DMS 273 (cell line): ENCODE measurements around the gene SPG21.

Experiments used
- DNase-seq: peaks from one replicate; lab custom pipeline; 2025; ENCODE audit not compliant: unreplicated experiment; lab: John Stamatoyannopoulos, UW

SPG21 gene

DNA sequence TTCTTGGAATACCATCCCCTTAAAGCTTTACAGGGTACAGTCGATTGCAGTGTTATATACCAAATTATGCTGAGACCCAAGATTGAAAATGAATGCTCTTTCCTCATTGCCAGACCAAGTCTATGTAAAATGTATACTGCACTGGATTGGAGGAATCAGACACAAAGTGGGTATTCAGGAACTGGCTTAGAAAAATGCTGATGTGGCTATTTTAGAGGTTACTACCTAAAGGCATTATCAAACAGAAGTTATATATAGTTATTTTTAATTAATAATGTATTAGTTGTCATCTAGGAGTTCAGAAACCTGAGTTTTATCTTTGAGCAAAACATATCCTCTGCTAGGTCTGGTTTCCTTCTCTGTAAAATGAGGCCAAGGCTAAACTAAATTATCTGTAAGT, 3.6 kb upstream of the SPG21 start:
- DNase-seq: no peak

- peak; percentile 52 for DNase-seq
Measured at GRCh38 chr15:64991536-64992135, 1.9 kb upstream of the SPG21 start.

DNA sequence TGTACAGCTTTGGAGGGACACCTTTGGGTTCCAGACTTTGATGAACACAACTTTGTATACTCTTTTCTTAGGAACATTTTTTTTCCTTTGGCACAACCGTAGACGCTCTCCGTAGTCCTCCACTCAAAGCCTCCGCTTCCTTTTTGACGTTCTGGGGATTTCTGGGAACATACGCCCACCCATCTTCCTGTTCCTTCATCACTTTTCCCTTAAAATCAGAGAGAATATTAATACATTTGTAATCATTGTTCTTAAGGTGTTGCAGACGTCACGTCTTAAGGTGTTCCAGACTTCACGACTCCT, 405 bp upstream of the SPG21 start:
- DNase-seq: no peak

GRCh38 chr15:64987136-64987535, 2.6 kb downstream of the SPG21 start:
- DNase-seq: no peak

GRCh38 chr15:64985366-64986033, 4.2 kb downstream of the SPG21 start:
- no peak for DNase-seq

DNA sequence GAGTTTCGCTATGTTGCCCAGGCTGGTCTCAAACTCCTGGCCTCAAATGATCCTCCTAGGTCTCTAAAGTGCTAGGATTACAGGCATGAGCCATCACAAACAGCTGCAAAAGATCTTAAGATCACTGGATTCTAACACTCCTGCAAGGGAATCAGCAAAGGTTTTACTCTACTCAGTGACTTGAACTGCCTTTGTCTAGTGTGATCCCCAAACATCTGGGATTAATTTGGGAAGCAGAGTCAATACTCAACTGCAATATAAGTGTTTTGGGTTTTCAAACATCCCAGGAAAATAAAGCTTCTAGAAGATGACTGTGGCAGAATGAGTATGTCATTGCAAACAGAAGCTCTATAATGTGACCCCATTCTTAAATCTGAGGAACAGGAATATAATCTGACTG, 7.2 kb downstream of the SPG21 start:
- DNase-seq: no peak

- DNase-seq: no peak
Measured at GRCh38 chr15:64981812-64982431, 7.8 kb downstream of the SPG21 start.

GRCh38 chr15:64979252-64979710, 10.4 kb downstream of the SPG21 start:
- no peak for DNase-seq

DNA sequence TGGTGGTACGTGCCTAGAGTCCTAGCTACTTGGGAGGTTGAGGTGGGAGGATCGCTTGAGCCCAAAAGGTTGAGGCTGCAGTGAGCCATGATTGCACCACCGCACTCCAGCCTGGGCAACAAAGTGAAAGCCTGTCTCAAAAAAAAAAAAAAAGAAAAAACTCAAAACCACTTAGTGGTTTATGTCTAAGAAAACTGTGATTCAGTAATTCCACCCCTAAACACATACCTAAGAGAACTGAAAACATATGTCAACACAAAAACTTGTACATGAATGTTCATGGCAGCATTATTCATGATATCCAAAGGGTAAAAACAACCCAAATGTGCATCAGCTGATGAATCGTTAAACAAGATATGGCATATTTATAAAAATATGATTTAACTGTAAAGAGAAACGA, 14.3 kb downstream of the SPG21 start:
- no peak for DNase-seq

DNA sequence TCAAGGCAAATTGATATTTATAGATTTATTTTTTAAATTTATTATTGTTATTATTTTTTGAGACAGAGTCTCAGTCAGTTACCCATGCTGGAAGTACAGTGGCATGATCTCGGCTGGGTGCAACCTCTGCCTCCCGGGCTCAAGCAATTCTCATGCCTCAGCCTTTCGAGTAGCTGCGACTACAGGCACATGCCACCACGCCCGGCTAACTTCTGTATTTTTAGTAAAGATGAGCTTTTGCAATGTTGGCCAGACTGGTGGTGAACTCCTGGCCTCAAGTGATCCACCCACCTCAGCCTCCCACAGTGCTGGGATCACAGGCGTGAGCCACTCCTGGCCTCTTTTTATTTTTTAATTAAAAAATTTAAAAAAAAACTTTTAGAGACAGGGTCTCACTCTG, 19.0 kb downstream of the SPG21 start:
- no peak for DNase-seq

DNA sequence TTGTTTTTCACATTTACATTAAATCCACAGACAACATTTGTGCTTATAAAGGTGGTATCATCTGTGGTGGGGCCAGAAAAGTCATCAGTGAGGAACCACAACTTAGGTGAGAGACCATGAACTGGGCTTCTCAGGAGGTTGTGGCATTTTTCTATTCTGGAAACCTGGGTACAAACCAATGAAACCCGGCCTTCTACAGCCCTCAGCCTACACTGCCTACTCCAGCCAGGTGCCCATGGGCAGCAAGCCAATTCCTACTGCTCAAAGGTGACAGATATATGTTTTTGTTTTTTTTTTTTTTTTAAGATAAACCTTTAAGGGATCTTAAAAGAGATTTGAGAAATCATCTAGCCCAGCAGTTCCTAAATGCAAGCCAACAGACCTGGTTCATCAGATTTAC, 20.3 kb downstream of the SPG21 start:
- no peak for DNase-seq

- DNase-seq: no peak
Measured at GRCh38 chr15:64961013-64961412, 28.7 kb downstream of the SPG21 start.

- DNase-seq: no peak
Measured at GRCh38 chr15:64960153-64960552, 29.6 kb downstream of the SPG21 start.

GRCh38 chr15:64959128-64959527, 30.6 kb downstream of the SPG21 start:
- DNase-seq: no peak

DNA sequence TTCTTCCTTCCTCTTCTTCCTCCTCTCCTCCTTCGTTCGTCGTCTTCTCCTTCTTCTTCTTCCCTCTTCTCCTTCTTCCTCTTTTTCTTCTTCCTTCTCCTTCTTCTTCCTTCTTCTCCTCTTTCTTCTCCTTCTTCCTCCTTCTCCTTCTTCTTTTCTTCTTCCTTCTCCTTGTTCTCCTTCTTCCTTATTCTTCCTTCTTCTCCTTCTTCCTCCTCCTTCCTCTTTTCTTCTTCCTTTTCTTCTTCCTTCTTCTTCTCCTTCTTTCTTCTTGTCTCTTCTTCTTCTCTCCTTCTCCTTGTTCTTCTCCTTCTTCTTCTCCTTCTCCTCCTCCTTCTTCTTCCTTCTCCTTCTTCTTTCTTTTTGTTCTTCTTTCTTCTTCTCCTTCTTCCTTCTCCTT, 35.3 kb downstream of the SPG21 start:
- DNase-seq: no peak

GRCh38 chr15:64951777-64952418, 37.8 kb downstream of the SPG21 start:
- DNase-seq: no peak

DNA sequence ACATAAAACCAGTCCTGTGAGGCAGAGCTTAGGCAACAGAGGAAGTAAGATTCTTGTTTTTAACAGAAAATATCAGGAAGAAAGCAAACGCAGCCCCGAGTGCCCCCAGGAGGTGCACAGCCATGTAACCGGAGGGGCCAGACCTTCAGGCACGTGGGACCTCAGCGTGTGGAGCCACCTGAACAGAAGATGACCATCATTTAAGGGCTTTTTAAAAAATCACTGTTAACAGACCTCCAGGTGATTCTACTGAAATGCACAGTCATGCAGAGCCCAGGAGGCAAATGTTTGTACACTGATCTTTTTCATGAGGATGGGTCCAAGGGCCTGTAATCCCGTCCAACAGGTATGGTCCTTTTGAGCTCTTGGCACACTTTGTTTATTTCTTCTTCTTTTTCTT, 38.8 kb downstream of the SPG21 start:
- DNase-seq: peak; percentile 15

DNA sequence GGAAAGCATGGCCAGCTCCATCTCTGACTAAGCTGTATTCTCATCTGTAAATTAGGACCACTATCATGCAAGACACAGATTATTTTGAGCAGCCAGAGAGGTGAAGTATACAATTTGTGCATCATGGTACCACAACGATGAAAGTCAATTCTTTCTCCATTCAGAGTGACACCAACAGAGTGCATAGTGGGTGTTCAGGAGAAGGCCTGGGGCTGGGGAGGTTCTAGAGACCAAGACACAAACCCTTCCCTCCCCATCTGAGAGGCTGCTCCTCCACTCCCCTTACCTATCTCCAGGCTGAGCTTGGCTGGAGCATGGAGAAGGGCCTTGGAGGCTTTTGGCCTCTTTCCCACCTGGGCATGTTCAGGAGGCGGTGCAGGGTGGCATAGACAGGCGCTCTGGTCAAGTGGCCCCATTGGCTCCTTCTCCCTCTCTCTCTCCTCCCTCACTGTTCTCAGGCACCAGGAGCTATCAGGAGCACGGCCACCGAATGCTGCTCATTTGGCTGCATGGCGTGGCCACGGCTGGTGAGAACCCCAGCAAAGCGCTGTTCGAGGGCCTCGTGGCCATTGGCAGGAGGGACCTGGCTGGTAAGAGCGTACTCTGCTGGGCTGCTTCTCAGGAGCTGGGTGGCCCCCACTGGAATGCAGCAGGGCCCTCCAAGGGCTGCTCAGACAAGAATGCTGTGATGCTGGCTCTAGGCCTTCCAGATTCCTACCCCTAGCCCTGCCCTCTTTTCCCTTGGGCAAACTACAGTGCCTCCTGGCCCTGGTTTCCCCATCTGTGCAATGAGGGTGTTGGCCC, 40.1 kb downstream of the SPG21 start:
- no peak for DNase-seq

DNA sequence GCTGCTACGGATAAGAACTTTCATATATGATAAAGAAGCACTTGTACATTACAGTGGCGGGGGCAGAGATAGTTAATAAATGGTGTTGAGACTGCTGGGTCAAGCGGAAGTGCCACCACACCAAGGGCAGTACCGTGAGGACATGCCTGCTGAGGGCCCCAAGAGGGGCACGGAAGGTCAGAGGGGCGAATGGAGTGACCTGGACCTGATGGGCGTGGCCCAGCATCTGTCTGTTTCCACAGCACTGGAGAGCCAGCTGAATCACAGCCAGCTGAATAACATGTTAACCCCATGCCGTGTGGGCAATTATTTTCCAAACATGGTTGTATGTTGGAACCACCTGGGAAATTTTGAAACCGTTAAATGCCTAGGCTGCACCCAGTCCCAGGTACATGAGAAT, 40.8 kb downstream of the SPG21 start:
- DNase-seq: peak; percentile 18

GRCh38 chr15:64947211-64947610, 42.5 kb downstream of the SPG21 start:
- no peak for DNase-seq

GRCh38 chr15:64944961-64945360, 44.8 kb downstream of the SPG21 start:
- DNase-seq: no peak
